Tibial nerve (tissue), 4 donors: Measurements from ENCODE around the gene ANKS1A. TPM values are rescaled to one million over a fixed set of nuclear protein-coding genes. Genes with fewer than 3 reads are reported as not detected.

ENCODE experiments used
- DNase-seq, 2 donors: peaks; one replicate each; pipeline ENCODE4 v3.0.0-alpha.2; 2019; ENCODE audit warnings: low spot score in 2 of 2
- H3K27ac ChIP-seq, 4 donors: fragments of 200-600 bp; sonication (generic) in 3 of 4; one replicate each; pipeline ENCODE4 v1.5.1; 2017 to 2019; ENCODE audit warnings: mild to moderate bottlenecking in 1 of 4
- H3K27me3 ChIP-seq, 2 donors: fragments of 200-600 bp; sonication (generic) in 1 of 2; one replicate each; pipeline versions ENCODE4 v1.5.1 to v1.6.0; 2017 to 2019
- H3K36me3 ChIP-seq, 3 donors: fragments of 200-600 bp; sonication (generic); one replicate each; pipeline ENCODE4 v1.5.1; 2018 to 2019
- H3K4me1 ChIP-seq, 4 donors: fragments of 200-600 bp; sonication (generic) in 3 of 4; one replicate each; pipeline ENCODE4 v1.5.1; 2017 to 2019
- H3K4me3 ChIP-seq, 4 donors: fragments of 200-600 bp; sonication (generic) in 3 of 4; one replicate each; pipeline ENCODE4 v1.5.1; 2017 to 2019; ENCODE audit warnings: mild to moderate bottlenecking in 1 of 4, moderate library complexity in 1 of 4
- H3K9me3 ChIP-seq, 4 donors: fragments of 200-600 bp; sonication (generic) in 3 of 4; one replicate each; pipeline ENCODE4 v1.5.1; 2017 to 2019
- CTCF ChIP-seq, 5 experiments: fragments of 200-600 bp in 3 of 5; fragments of 450-650 bp in 2 of 5; sonication (generic) in 3 of 5; IDR thresholded peaks; one replicate each; pipeline ENCODE4 v1.5.1; 2016 to 2019; ENCODE audit warnings: antibody characterized with exemption in 5 of 5, mild to moderate bottlenecking in 3 of 5, moderate library complexity in 2 of 5
- EP300 ChIP-seq, 2 donors: sonication (generic); formaldehyde crosslinking; IDR thresholded peaks; one replicate each; pipeline ENCODE4 v1.6.1; 2017; ENCODE audit warnings: antibody characterized with exemption in 2 of 2, mild to moderate bottlenecking in 1 of 2
- POLR2A ChIP-seq, 2 donors: fragments of 450-650 bp; IDR thresholded peaks; one replicate each; pipeline ENCODE4 v1.6.1; 2017; ENCODE audit warnings: antibody characterized with exemption in 2 of 2, mild to moderate bottlenecking in 2 of 2, moderate library complexity in 2 of 2
- WGBS, 2 donors: methylation state at CpG; one replicate each; pipeline ENCODE4 v1.1.5; 2018; 5-methylcytosine and 5-hydroxymethylcytosine counted together
- total RNA-seq, 4 donors: library from RNA; depleted of rRNA; stranded (reverse); fragments of >200 nt; gene quantifications; one replicate each; pipeline ENCODE4 v1.1.0, GENCODE V29; 2016

ANKS1A gene
- total RNA-seq, 4 donors from 2014 or later = 39.3 to 55.9 (median 44.0) TPM

GRCh38 chr6:34964564-34964963, 75.5 kb downstream of the ANKS1A start:
- H3K27me3 ChIP-seq = no peaks in the 10 kb centered on the region
- no peak for TF ChIP-seq POLR2A (IDR thresholded peaks at IDR 0.05)
- peak in 1 of 2 donors; percentile 52 for TF ChIP-seq EP300 (IDR thresholded peaks at IDR 0.05)
- no peak for TF ChIP-seq CTCF (IDR thresholded peaks at IDR 0.05)
- peak in 1 of 2 donors; percentile 44 for DNase-seq
- no peak overlapping the region for H3K27ac ChIP-seq
- H3K9me3 ChIP-seq = no peaks in the 10 kb centered on the region
- H3K36me3 ChIP-seq = peaks cover 0 to 5% (median 0%) of the 10 kb centered on the region in 3 donors
- H3K4me1 ChIP-seq = peaks cover 0 to 22% (median 4%) of the 10 kb centered on the region in 4 donors
- whole genome bisulfite sequencing, 2 donors = 48 to 57% methylated on average over 3 of the region's 3 CpGs
- no peak overlapping the region for H3K4me3 ChIP-seq

GRCh38 chr6:34967461-34967860, 78.4 kb downstream of the ANKS1A start:
- Histone ChIP-seq H3K36me3 (peaks cover 0 to 25% (median 2%) of the 10 kb centered on the region in 3 donors), H3K4me1 (peaks cover 0 to 13% (median 4%) of the 10 kb centered on the region in 4 donors), H3K27me3 (no peaks in the 10 kb centered on the region), H3K4me3 (no peak overlapping the region), H3K9me3 (no peaks in the 10 kb centered on the region), H3K27ac (no peak overlapping the region)
- no peak for TF ChIP-seq CTCF (IDR thresholded peaks at IDR 0.05)
- no peak for TF ChIP-seq POLR2A (IDR thresholded peaks at IDR 0.05)
- TF ChIP-seq EP300 (IDR thresholded peaks at IDR 0.05) = no peak
- WGBS, 2 donors = 91% methylated on average over 3 of the region's 3 CpGs
- no peak for DNase-seq

GRCh38 chr6:34969662-34970265, 80.7 kb downstream of the ANKS1A start:
- peaks cover 0 to 33% (median 2%) of the 10 kb centered on the region in 3 donors for H3K36me3 ChIP-seq
- 92 to 95% methylated on average over 7 of the region's 7 CpGs for WGBS, 2 donors
- no peaks in the 10 kb centered on the region for H3K9me3 ChIP-seq
- no peaks in the 10 kb centered on the region for H3K27me3 ChIP-seq
- H3K4me1 ChIP-seq = peaks cover 0 to 4% (median 1%) of the 10 kb centered on the region in 4 donors
- no peak for DNase-seq
- H3K27ac ChIP-seq = no peak overlapping the region
- TF ChIP-seq EP300 (IDR thresholded peaks at IDR 0.05) (no peak), POLR2A (IDR thresholded peaks at IDR 0.05) (no peak), CTCF (IDR thresholded peaks at IDR 0.05) (no peak)
- H3K4me3 ChIP-seq = no peak overlapping the region

GRCh38 chr6:34970488-34970887, 81.4 kb downstream of the ANKS1A start:
- Histone ChIP-seq H3K27me3 (no peaks in the 10 kb centered on the region), H3K4me1 (no peaks in the 10 kb centered on the region), H3K27ac (no peak overlapping the region), H3K36me3 (peaks cover 0 to 33% (median 2%) of the 10 kb centered on the region in 3 donors), H3K9me3 (no peaks in the 10 kb centered on the region), H3K4me3 (no peak overlapping the region)
- DNase-seq = no peak
- WGBS, 2 donors = 89 to 93% methylated on average over 3 of the region's 3 CpGs
- TF ChIP-seq POLR2A (IDR thresholded peaks at IDR 0.05) = no peak
- no peak for TF ChIP-seq EP300 (IDR thresholded peaks at IDR 0.05)
- TF ChIP-seq CTCF (IDR thresholded peaks at IDR 0.05) = no peak

GRCh38 chr6:34970957-34971356, 81.9 kb downstream of the ANKS1A start:
- WGBS, 2 donors = 45 to 54% methylated on average over 2 of the region's 2 CpGs
- TF ChIP-seq CTCF (IDR thresholded peaks at IDR 0.05) (no peak), EP300 (IDR thresholded peaks at IDR 0.05) (no peak), POLR2A (IDR thresholded peaks at IDR 0.05) (no peak)

More at GRCh38 chr6:34970957-34971356, 81.9 kb downstream of the ANKS1A start:
- Histone ChIP-seq H3K27ac (no peak overlapping the region), H3K4me3 (no peak overlapping the region), H3K9me3 (no peaks in the 10 kb centered on the region), H3K36me3 (peaks cover 0 to 33% (median 2%) of the 10 kb centered on the region in 3 donors), H3K27me3 (no peaks in the 10 kb centered on the region), H3K4me1 (no peaks in the 10 kb centered on the region)
- no peak for DNase-seq
